Right lobe of liver (tissue), 6 donors: ENCODE results near the gene APOBEC3H. TPM values are rescaled to one million over a fixed set of nuclear protein-coding genes. Genes with fewer than 3 reads are reported as not detected.
"Not testable (repeated sequence)": the region's sequence is repeated elsewhere in the genome, so short reads cannot be mapped to it uniquely, and the experiment has no call there.

Source experiments
- ATAC-seq, 4 donors: fragments of 200-7000 bp; cut with Tn5 transposase; one replicate each; pipeline ENCODE4 v1.9.1; 2020; ENCODE audit warnings: mild to moderate bottlenecking in 4 of 4, moderate library complexity in 4 of 4
- DNase-seq, 3 donors: peaks; one replicate each; pipeline ENCODE4 v3.0.0-alpha.2; 2020
- H3K27ac ChIP-seq, 3 donors: fragments of 200-600 bp; one replicate each; pipeline ENCODE4 v1.8.0; 2022
- H3K27me3 ChIP-seq, 2 donors: fragments of 200-600 bp; one replicate each; pipeline ENCODE4 v1.8.0; 2022
- H3K36me3 ChIP-seq, 4 donors: fragments of 200-600 bp; sonication (generic) in 1 of 4; one replicate each; pipeline versions ENCODE4 v1.5.1 to v1.8.0; 2017 to 2022; ENCODE audit warnings: control low read depth in 1 of 4
- H3K4me1 ChIP-seq, 4 donors: fragments of 200-600 bp; sonication (generic) in 1 of 4; one replicate each; pipeline versions ENCODE4 v1.5.1 to v1.8.0; 2017 to 2022; ENCODE audit warnings: control low read depth in 1 of 4
- H3K4me3 ChIP-seq, 3 donors: fragments of 200-600 bp; one replicate each; pipeline ENCODE4 v1.8.0; 2022
- H3K9me3 ChIP-seq, 4 donors: fragments of 200-600 bp; sonication (generic) in 1 of 4; one replicate each; pipeline versions ENCODE4 v1.5.1 to v1.8.0; 2017 to 2022; ENCODE audit warnings: control low read depth in 1 of 4
- POLR2A ChIP-seq: fragments of 450-650 bp; IDR thresholded peaks from one replicate; pipeline ENCODE4 v1.6.1; 2017; ENCODE audit warnings: antibody characterized with exemption, mild to moderate bottlenecking
- WGBS: methylation state at CpG from one replicate; pipeline ENCODE4 v1.1.6; 2018; ENCODE audit warnings: low coverage, low lambda C conversion rate; ENCODE audit not compliant: insufficient coverage; ENCODE audit errors: missing lambda C conversion rate; 5-methylcytosine and 5-hydroxymethylcytosine counted together
- intact Hi-C, 2 donors: fragments of 100-400 bp; cut with DNase I; formaldehyde crosslinking; loops; one replicate each; pipeline versions ENCODE4 v1.11.2 to v1.14.1; 2022
- total RNA-seq, 6 experiments: library from RNA; depleted of rRNA in 2 of 6; stranded (reverse); fragments of >200 nt in 2 of 6; fragmentation: NEBNext Ultra II Directional in 3 of 6; extraction: Animal tissue kit (Norgen Biotek cat#: 25700) in 3 of 6; gene quantifications; one replicate each; pipeline versions ENCODE4 v1.1.0 to v1.2.4, GENCODE V29; 2016 to 2023
- TF ChIP-seq, protein P1 (sequence below), 4 donors: fragments of 200-600 bp in 3 of 4; fragments of 450-650 bp in 1 of 4; IDR thresholded peaks; one replicate each; pipeline versions ENCODE4 v1.5.1 to v1.8.0; 2016 to 2022; ENCODE audit warnings: antibody characterized with exemption in 4 of 4, mild to moderate bottlenecking in 2 of 4
- donor health status: DM: no; HTN: yes; CAD: no.
- donor health status: DM: no; HTN: no; CAD: no.
- donor health status: DM: no; HTN: no; CAD: no.
- donor health status: DM: no; HTN: yes; CAD: no.
- donor health status: DM: no; HTN: yes; CAD: no.

Gene APOBEC3H
- total RNA-seq, 6 experiments from 2014 or later = 0.31 TPM; not detected in 5

DNA sequence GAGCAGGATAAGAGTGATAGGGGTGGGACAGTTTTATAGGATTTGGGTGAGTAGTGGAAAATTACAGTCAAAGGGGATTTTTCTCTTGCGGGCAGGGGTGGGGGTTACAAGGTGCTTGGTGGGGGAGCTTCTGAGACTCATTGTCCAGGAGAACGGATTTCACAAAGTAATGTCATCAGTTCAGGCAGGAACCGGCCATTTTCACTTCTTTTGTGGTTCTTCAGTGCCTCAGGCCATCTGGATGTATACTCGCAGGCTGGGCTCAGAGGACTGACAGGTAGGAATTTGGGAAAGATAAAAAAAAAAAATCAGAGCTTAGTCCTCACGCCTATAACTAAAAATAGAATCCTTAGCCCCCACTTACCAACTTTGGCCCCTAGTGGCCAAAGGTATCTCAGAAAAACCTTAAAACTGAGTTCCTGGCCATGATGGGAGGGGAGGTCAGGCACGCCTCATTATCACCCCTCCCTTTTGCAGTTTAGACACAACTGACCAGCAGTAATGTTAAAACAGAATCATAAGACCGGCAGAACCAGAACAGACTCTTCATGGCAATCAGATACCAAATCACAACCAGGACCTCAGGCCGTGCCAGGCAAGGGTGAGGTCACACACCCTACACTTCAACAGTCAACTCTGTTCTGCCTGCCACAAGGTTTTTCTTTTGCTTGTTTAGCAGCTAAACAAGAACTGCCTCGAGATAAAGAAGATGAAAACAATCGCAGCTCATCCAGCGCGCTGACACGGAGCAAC, 28.8 kb upstream of the APOBEC3H start:
- 57% methylated on average over 10 of the region's 13 CpGs for WGBS
- Histone ChIP-seq H3K27me3 (no peaks in the 10 kb centered on the region), H3K4me3 (no peak overlapping the region), H3K9me3 (no peaks in the 10 kb centered on the region), H3K4me1 (no peaks in the 10 kb centered on the region), H3K27ac (no peak overlapping the region), H3K36me3 (no peaks in the 10 kb centered on the region)
- intact Hi-C loops = no loop called here
- TF ChIP-seq POLR2A = no peak
- TF ChIP-seq, protein P1, sequence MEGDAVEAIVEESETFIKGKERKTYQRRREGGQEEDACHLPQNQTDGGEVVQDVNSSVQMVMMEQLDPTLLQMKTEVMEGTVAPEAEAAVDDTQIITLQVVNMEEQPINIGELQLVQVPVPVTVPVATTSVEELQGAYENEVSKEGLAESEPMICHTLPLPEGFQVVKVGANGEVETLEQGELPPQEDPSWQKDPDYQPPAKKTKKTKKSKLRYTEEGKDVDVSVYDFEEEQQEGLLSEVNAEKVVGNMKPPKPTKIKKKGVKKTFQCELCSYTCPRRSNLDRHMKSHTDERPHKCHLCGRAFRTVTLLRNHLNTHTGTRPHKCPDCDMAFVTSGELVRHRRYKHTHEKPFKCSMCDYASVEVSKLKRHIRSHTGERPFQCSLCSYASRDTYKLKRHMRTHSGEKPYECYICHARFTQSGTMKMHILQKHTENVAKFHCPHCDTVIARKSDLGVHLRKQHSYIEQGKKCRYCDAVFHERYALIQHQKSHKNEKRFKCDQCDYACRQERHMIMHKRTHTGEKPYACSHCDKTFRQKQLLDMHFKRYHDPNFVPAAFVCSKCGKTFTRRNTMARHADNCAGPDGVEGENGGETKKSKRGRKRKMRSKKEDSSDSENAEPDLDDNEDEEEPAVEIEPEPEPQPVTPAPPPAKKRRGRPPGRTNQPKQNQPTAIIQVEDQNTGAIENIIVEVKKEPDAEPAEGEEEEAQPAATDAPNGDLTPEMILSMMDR (IDR thresholded peaks at IDR 0.05) = no peak
- ATAC-seq = no peak
- DNase-seq = no peak

DNA sequence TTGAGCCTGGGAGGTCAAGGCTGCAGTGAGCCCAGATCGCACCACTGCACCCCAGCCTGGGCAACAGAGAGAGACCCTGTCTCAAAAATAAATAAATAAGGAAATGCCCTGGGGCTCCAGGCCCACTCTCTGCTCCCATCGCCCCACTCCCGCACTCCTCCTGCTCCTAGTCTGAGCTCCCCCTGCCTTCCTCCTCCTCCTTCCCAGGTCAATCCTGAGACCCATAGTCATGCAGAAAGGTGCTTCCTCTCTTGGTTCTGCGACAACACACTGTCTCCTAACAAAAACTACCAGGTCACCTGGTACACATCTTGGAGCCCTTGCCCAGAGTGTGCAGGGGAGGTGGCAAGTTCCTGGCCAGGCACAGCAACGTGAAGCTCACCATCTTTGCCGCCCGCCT, 26.9 kb upstream of the APOBEC3H start:
- H3K27me3 ChIP-seq = no peaks in the 10 kb centered on the region
- H3K36me3 ChIP-seq = no peaks in the 10 kb centered on the region
- no peak for TF ChIP-seq POLR2A
- TF ChIP-seq, protein P1 (IDR thresholded peaks at IDR 0.05) = no peak
- no peaks in the 10 kb centered on the region for H3K4me1 ChIP-seq
- intact Hi-C loops = no loop called here
- DNase-seq = no peak
- H3K27ac ChIP-seq = no peak overlapping the region
- no peak for ATAC-seq
- H3K9me3 ChIP-seq = no peaks in the 10 kb centered on the region
- 86% methylated on average over 5 of the region's 7 CpGs for WGBS
- no peak overlapping the region for H3K4me3 ChIP-seq

DNA sequence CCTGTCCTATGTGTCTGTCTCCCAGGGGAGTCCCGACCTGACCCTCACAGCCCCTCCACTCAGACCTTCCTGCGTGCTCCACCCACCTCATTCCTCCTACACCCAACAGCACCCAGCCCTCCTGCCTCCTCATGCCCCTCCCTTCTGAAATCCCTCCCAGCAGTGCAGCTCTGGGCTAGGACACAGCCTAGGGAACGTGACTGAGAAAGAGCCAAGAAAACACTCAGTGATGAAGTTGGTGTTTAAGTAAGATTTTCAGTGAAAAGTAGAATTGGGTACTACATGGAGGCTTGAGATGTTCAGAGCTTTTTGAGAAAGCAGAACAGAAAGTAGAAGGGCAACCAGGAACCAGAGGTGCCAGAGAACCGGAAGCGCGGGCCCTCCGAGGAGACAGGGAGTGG, 24.5 kb upstream of the APOBEC3H start:
- ATAC-seq, DNase-seq, H3K9me3 ChIP-seq, H3K36me3 ChIP-seq, H3K27ac ChIP-seq, H3K27me3 ChIP-seq, intact Hi-C loops, H3K4me3 ChIP-seq, H3K4me1 ChIP-seq: not testable (repeated sequence)
- WGBS = 58% methylated on average over 6 of the region's 7 CpGs

DNA sequence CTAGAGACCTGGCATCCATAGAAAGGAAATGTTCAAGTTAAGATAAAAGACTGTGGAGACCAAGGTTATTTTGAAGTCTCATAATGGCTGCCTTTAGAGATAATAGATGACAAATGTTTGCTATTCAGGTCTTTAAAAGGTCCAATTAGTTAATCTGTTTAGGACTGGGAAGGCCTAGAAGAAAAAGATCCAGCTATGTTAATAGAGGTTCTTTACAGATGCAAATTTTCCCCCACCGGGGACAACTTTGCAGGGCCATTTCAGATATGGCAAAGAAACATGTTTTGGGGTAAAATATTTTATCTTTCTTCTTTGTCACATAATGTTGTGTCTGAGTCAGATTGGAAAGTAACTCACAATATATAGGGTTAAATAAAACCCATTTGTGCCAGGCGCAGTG, 23.1 kb upstream of the APOBEC3H start:
- WGBS = 67% methylated on average over 2 of the region's 2 CpGs
- Histone ChIP-seq H3K9me3 (no peaks in the 10 kb centered on the region), H3K4me3 (no peak overlapping the region), H3K27me3 (no peaks in the 10 kb centered on the region), H3K4me1 (no peaks in the 10 kb centered on the region), H3K36me3 (no peaks in the 10 kb centered on the region), H3K27ac (no peak overlapping the region)
- no peak for DNase-seq
- no peak for TF ChIP-seq POLR2A
- TF ChIP-seq, protein P1 (IDR thresholded peaks at IDR 0.05) = no peak
- no peak for ATAC-seq
- intact Hi-C loops = no loop called here

DNA sequence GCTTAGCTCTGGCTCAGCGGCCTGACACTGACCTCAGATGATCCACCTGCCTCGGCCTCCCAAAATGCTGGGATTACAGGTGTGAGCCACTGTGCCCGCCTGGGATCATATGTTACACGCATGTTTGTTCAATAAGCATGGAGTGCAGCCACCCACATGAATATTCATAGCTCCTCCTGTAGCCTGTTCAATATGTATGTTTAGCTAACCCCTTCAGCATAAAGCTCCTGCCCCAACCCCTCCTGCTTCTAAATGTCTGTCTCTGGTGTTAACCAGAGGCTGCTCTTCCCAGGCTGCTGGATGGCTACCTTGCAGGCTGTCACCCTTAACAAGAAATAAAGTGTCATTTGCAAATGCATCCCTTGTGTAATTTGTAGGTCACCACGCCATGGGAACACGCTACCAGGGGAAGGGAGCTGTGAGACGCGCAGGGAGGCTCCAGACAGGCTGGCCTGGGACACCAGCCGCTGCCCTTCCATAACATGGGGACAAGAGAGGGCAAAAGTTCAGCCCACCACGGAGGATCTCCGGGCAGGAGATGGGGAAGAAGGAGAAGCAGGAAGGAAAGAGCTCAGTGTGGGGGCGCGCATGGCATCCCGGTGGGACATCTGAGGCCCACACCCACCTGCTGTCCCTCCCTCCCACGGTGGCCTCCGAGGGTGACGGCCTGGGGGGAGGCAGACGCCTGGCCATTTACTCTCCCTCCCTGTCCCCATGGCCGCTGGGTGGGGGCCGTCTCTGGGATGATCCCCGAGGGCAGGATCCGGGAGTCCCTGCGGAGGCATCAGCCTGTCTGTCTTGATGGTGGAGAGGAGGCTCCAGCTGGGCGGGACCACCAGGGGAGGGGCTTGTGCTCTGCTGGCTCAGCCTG, 20.7 kb upstream of the APOBEC3H start:
- H3K4me3 ChIP-seq = peak overlapping the region in 2 of 3 donors; percentile 21 to 50
- 43% methylated on average over 6 of the region's 24 CpGs for WGBS
- not testable (repeated sequence) for DNase-seq

DNA sequence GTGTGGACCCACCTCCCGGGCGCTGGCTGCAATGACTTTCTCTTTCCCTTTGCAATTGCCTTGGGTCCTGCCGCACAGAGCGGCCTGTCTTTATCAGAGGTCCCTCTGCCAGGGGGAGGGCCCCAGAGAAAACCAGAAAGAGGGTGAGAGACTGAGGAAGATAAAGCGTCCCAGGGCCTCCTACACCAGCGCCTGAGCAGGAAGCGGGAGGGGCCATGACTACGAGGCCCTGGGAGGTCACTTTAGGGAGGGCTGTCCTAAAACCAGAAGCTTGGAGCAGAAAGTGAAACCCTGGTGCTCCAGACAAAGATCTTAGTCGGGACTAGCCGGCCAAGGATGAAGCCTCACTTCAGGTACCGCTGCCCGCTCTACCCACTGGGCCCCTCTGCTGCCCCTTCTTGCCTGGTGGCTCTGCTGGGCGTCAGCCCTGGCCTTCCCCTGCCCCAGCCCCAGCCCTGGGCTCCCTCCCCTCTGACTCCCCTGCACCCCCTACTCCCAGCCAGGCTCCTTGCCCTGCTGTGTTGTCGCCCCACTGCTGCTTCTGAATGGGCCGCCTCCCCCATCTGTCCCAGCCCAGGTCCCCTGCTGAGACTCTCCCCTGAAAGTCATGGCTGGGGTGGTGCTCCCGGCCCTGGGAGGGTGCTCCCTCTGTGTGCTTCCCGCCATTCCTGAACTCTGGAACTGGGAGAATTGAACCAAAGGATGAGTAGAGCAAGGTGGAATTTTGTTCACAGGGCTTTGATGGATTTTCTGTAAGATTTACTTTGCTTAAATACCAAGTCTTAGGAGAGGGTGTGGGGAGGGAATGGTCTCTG, 19.8 kb upstream of the APOBEC3H start, which contains the start of gene APOBEC3G:
APOBEC3G (plus strand) TSS at position 250 of the 815 bp plus-strand sequence; CDS start at position 337, 87 bp downstream.
- 17% methylated on average over 5 of the region's 17 CpGs for WGBS
- H3K4me1 ChIP-seq, H3K36me3 ChIP-seq, H3K27me3 ChIP-seq, intact Hi-C loops, H3K9me3 ChIP-seq: not testable (repeated sequence)
- ATAC-seq (peak; percentile 89 to 94 (median 90)), DNase-seq (peak in 1 of 3 donors; percentile 45)
- H3K27ac ChIP-seq = peak within 1 kb of the TSS; percentile 36 to 75 (median 49)
- peak within 1 kb of the TSS; percentile 43 to 50 (median 49) for H3K4me3 ChIP-seq

More for the DNA sequence above, 20.7 kb upstream of the APOBEC3H start:
- H3K36me3 ChIP-seq, H3K4me1 ChIP-seq, H3K27ac ChIP-seq, intact Hi-C loops, H3K27me3 ChIP-seq, H3K9me3 ChIP-seq: not testable (repeated sequence)
- peak in 2 of 4 donors; percentile 4 to 26 for ATAC-seq

DNA sequence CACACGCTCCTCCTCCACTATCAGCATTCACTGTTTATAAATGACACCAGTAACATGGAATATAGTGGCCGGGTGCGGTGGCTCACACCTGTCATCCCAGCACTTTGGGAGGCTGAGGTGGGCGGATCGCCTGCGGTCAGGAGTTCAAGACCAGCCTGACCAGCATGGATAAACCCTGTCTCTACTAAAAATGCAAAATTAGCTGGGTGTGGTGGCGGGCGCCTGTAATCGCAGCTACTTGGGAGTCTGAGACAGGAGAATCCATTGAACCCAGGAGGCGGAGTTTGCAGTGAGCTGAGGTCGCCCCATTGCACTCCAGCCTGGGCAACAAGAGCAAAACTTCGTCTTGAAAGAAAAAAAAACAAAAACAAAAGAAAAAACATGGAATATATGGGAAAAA, 19.1 kb upstream of the APOBEC3H start:
- H3K4me3 ChIP-seq = peak overlapping the region in 1 of 3 donors; percentile 49
- ATAC-seq, intact Hi-C loops, H3K36me3 ChIP-seq, H3K4me1 ChIP-seq, H3K27ac ChIP-seq, H3K27me3 ChIP-seq, H3K9me3 ChIP-seq, DNase-seq: not testable (repeated sequence)
- 82% methylated on average over 11 of the region's 12 CpGs for whole genome bisulfite sequencing
